PC-3 (cell line): ENCODE results near the gene FAM163B. TPM values are rescaled to one million over a fixed set of nuclear protein-coding genes. Genes with fewer than 3 reads are reported as not detected.

Experiments used
- ATAC-seq: fragments of 200-7000 bp; cut with Tn5 transposase; 2 replicates; pipeline ENCODE4 v1.9.1; 2020; ENCODE audit warnings: mild to moderate bottlenecking, moderate library complexity
- BruUV-seq: library from RNA; stranded (reverse); fragments of 400-500 nt; replicated peaks from 2 replicates; lab custom pipeline; 2021; lab: Mats Ljungman, UMichigan
- CTCF ChIA-PET: fragments of 300-600 bp; sonication (Branson Sonifier 250); formaldehyde crosslinking; loops from one replicate; lab custom pipeline; 2022; ENCODE audit warnings: antibody characterized with exemption; lab: Charles Lee
- POLR2A ChIA-PET: fragments of 300-600 bp; sonication (Branson Sonifier 250); formaldehyde crosslinking; loops from one replicate; lab custom pipeline; 2022; ENCODE audit warnings: antibody characterized with exemption; ENCODE audit not compliant: unreplicated experiment; lab: Charles Lee
- DNase-seq: peaks from one replicate; pipeline ENCODE4 v3.0.0-alpha.2; 2015
- H2AFZ ChIP-seq: fragments of 300-600 bp; sonication (generic); 2 replicates; pipeline ENCODE4 v1.6.0; 2016; ENCODE audit warnings: antibody characterized with exemption, low read length
- H3F3A ChIP-seq: fragments of 300-600 bp; sonication (generic); one replicate; pipeline ENCODE4 v1.6.0; 2017; ENCODE audit warnings: antibody characterized with exemption, low read length, control low read depth, mild to moderate bottlenecking; ENCODE audit not compliant: unreplicated experiment
- H3K27ac ChIP-seq: fragments of 300-600 bp; sonication (generic); 2 replicates; pipeline ENCODE4 v1.5.1; 2016; ENCODE audit warnings: mild to moderate bottlenecking, low read length
- H3K27me3 ChIP-seq: fragments of 300-600 bp; sonication (generic); 2 replicates; pipeline ENCODE4 v1.6.1; 2016; ENCODE audit warnings: low read length, mixed read lengths
- H3K36me3 ChIP-seq: fragments of 300-600 bp; sonication (generic); 2 replicates; pipeline ENCODE4 v1.6.1; 2016; ENCODE audit warnings: low read depth, mixed run types, low read length, mixed read lengths
- H3K4me1 ChIP-seq: fragments of 300-600 bp; sonication (generic); 2 replicates; pipeline ENCODE4 v1.5.1; 2016; ENCODE audit warnings: low read length; ENCODE audit not compliant: insufficient read depth
- H3K4me2 ChIP-seq: fragments of 300-600 bp; sonication (generic); 2 replicates; pipeline ENCODE4 v1.6.0; 2016; ENCODE audit warnings: low read length
- H3K4me3 ChIP-seq: fragments of 300-600 bp; sonication (generic); 2 replicates; pipeline ENCODE4 v1.5.1; 2016; ENCODE audit warnings: mild to moderate bottlenecking, low read length, mixed read lengths
- H3K79me2 ChIP-seq: fragments of 300-600 bp; sonication (generic); 2 replicates; pipeline ENCODE4 v1.6.1; 2017; ENCODE audit warnings: low read length, mixed read lengths
- H3K9ac ChIP-seq: fragments of 300-600 bp; sonication (generic); 2 replicates; pipeline ENCODE4 v1.6.0; 2016; ENCODE audit warnings: mild to moderate bottlenecking, low read length
- H3K9me2 ChIP-seq: fragments of 300-600 bp; sonication (generic); replicated peaks from 2 replicates; pipeline ENCODE4 v1.6.1; 2016; ENCODE audit warnings: mixed run types, low read length, mixed read lengths
- H3K9me3 ChIP-seq: fragments of 300-600 bp; sonication (generic); 2 replicates; pipeline ENCODE4 v1.6.1; 2016; ENCODE audit warnings: low read length, mixed read lengths
- H4K20me1 ChIP-seq: fragments of 300-600 bp; sonication (generic); 2 replicates; pipeline ENCODE4 v1.6.1; 2016; ENCODE audit warnings: low read length, mixed read lengths
- EZH2 ChIP-seq: fragments of 300-600 bp; sonication (generic); IDR thresholded peaks from one replicate; pipeline ENCODE4 v1.6.1; 2017; ENCODE audit warnings: antibody characterized with exemption, mild to moderate bottlenecking, low read length; ENCODE audit not compliant: unreplicated experiment
- EZH2phosphoT487 ChIP-seq: fragments of 300-600 bp; sonication (generic); IDR thresholded peaks from 2 replicates; pipeline ENCODE4 v1.6.1; 2018; ENCODE audit warnings: mild to moderate bottlenecking, antibody characterized with exemption, low read length, borderline replicate concordance
- intact Hi-C: fragments of 100-400 bp; cut with micrococcal nuclease; formaldehyde crosslinking; loops from 2 replicates; pipeline ENCODE4 v1.9.0; 2023
- total RNA-seq: library from RNA; depleted of rRNA; stranded (reverse); fragments of >200 nt; gene quantifications from 2 replicates; pipeline ENCODE4 v1.2.3, GENCODE V29; 2014
- TF ChIP-seq, protein P1 (sequence below): fragments of 300-600 bp; sonication (generic); conservative IDR thresholded peaks from 2 replicates; pipeline ENCODE4 v1.5.1; 2017; ENCODE audit warnings: antibody characterized with exemption, low read depth, mild to moderate bottlenecking, low read length

Gene FAM163B
- total RNA-seq, 1 experiment from 2014 or later, result not detected

DNA sequence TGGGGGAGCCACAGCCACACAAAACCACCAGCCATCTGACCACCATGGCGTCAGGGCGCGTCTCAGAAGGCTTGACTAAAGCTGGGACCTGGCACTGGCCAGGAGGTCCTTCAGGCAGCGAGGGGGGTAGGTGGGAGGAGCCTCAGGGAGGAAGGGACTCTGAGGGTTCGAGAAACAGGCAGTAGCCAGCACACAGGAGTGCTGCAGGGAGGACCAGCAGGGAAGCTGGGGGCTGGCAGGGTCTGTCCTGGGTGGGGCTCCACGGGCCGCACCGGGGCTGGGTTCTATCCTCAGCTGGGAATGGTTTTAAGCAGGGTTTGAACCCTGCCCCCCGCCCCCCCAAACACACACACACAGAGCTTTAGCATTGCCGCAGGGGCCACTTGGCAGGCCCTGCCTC lies 7.4 kb downstream of the FAM163B start:
- TF ChIP-seq EZH2, result no peak
- no peak for TF ChIP-seq EZH2phosphoT487
- TF ChIP-seq, protein P1, sequence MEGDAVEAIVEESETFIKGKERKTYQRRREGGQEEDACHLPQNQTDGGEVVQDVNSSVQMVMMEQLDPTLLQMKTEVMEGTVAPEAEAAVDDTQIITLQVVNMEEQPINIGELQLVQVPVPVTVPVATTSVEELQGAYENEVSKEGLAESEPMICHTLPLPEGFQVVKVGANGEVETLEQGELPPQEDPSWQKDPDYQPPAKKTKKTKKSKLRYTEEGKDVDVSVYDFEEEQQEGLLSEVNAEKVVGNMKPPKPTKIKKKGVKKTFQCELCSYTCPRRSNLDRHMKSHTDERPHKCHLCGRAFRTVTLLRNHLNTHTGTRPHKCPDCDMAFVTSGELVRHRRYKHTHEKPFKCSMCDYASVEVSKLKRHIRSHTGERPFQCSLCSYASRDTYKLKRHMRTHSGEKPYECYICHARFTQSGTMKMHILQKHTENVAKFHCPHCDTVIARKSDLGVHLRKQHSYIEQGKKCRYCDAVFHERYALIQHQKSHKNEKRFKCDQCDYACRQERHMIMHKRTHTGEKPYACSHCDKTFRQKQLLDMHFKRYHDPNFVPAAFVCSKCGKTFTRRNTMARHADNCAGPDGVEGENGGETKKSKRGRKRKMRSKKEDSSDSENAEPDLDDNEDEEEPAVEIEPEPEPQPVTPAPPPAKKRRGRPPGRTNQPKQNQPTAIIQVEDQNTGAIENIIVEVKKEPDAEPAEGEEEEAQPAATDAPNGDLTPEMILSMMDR, result no peak
- Histone ChIP-seq H3K9me3 (0 out of 2 replicates have a peak, but pooled peaks cover 5% of the 10 kb centered on the region), H3K4me2 (no peak overlapping the region), H3K79me2 (no peaks in the 10 kb centered on the region), H3F3A (no peaks in the 10 kb centered on the region), H3K27me3 (peaks cover 8% of the 10 kb centered on the region), H4K20me1 (no peaks in the 10 kb centered on the region), H3K27ac (no peak overlapping the region), H3K4me3 (no peak overlapping the region), H3K4me1 (no peaks in the 10 kb centered on the region), H2AFZ (no peak overlapping the region), H3K36me3 (no peaks in the 10 kb centered on the region), H3K9me2 (no peaks in the 10 kb centered on the region), H3K9ac (no peak overlapping the region)
- no TSS peak for BruUV-seq
- DNase-seq (no peak), ATAC-seq (no peak)
- POLR2A ChIA-PET, result no interaction called here
- CTCF ChIA-PET, result no interaction called here
- intact Hi-C loops, result no loop called here

DNA sequence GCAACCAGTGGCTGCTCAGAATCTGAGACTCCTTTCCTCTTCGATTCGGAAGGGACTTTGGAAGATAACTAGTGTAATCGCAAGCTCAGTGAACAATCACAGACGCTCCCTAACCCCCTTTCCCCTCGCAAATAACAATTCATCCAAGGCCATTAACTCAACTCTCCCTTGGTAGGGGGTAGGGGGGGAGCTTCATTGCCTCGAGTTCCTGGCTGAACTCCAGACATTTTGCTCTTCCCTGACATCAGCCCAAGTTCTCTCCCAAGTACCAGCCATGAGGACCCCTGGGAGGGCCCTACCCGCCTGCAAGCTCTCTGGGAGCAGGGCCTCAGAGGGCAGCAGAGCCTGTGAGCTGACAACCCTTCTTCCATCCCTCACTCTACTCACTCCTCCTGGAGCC lies 8.4 kb downstream of the FAM163B start:
- H3K4me1 ChIP-seq, result no peaks in the 10 kb centered on the region
- H3K79me2 ChIP-seq, result no peaks in the 10 kb centered on the region
- DNase-seq, result no peak
- TF ChIP-seq, protein P1, result no peak
- no peak for TF ChIP-seq EZH2
- no peak for TF ChIP-seq EZH2phosphoT487
- H3F3A ChIP-seq, result no peaks in the 10 kb centered on the region
- ChIA-PET CTCF (no interaction called here), POLR2A (no interaction called here)
- no peak for ATAC-seq
- H3K9ac ChIP-seq, result no peak overlapping the region
- BruUV-seq, result no TSS peak
- no peaks in the 10 kb centered on the region for H3K36me3 ChIP-seq
- H3K9me2 ChIP-seq, result no peaks in the 10 kb centered on the region
- intact Hi-C loops, result no loop called here
- 0 out of 2 replicates have a peak, but pooled peaks cover 5% of the 10 kb centered on the region for H3K9me3 ChIP-seq
- no peaks in the 10 kb centered on the region for H4K20me1 ChIP-seq
- H3K27me3 ChIP-seq, result no peaks in the 10 kb centered on the region; the same call in 1 of the 2 replicates
- H3K4me3 ChIP-seq, result no peak overlapping the region
- no peak overlapping the region for H2AFZ ChIP-seq
- H3K4me2 ChIP-seq, result no peak overlapping the region
- no peak overlapping the region for H3K27ac ChIP-seq

DNA sequence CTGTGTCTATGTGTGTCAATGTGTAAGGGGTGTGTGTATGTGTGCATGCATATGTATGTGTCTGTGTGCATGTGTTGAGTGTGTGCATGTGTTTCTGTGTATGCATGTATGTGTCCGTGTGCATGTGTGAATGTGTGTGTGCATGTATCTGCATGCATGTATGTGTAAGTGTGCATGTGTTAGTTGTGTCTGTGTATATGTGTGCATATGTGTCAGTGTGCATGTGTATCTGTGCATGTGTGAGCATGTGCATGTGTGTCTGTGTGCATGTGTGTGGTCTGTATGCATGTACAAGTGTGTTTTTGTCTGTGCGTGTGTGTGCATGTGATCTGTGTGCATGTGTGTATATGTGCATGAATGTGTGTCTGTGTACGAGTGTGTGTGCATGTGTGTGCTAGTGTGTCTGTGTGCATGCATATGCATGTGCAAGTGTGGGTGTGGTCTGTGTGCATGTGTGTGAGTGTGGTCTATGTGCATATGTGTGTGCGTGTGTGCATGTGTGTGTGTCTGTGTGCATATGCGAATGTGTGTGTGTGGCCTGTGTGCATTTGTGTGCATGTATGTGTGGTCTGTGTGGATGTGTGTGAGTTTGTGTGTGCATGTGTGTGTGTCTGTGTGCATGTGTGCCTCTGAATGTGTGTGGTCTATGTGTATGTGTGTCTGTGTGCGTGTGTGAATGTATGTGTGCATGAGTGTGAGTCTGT lies 9.6 kb downstream of the FAM163B start:
- Histone ChIP-seq H3K79me2 (no peaks in the 10 kb centered on the region), H3K9me2 (no peaks in the 10 kb centered on the region), H3K4me2 (no peak overlapping the region), H3K36me3 (no peaks in the 10 kb centered on the region), H3F3A (no peaks in the 10 kb centered on the region), H3K9me3 (0 out of 2 replicates have a peak, but pooled peaks cover 5% of the 10 kb centered on the region), H3K27ac (no peak overlapping the region), H3K4me3 (no peak overlapping the region), H3K27me3 (no peaks in the 10 kb centered on the region), H2AFZ (no peak overlapping the region), H3K4me1 (no peaks in the 10 kb centered on the region), H4K20me1 (no peaks in the 10 kb centered on the region), H3K9ac (no peak overlapping the region)
- DNase-seq (no peak), ATAC-seq (no peak)
- CTCF ChIA-PET, result no interaction called here
- TF ChIP-seq EZH2phosphoT487, result no peak
- TF ChIP-seq EZH2, result no peak
- TF ChIP-seq, protein P1, result no peak
- POLR2A ChIA-PET, result no interaction called here
- intact Hi-C loops, result no loop called here
- BruUV-seq, result no TSS peak
